ENCODE results near the gene SERPINB6.

SERPINB6 gene

DNA sequence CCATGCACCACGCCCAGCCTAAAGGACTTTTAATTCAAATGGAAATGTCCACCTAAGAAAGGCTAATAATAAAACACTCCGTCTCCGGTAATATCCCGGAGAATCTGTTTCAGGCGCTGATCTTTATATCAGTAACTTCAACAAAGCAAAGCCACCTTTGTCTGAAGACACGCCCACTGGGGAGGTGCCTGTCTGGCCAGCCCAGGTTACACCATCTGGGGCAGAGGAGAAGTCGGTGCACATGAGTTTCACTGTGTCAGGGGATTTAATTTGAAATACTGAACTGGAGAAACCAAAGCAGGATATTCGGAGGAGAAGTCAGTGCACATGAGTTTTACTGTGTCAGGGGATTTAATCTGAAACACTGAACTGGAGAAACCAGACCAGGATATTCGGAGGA lies 9.4 kb downstream of the SERPINB6 start:
- Histone ChIP-seq H3K4me1 (ENCODE audit: control insufficient read depth, low read length) (peaks cover under 1% of the 10 kb centered on the region), H3K27ac (ENCODE audit: low read depth, low read length) (no peak overlapping the region), H4K20me1 (ENCODE audit: control insufficient read depth, insufficient read depth, low read depth, low read length) (no peaks in the 10 kb centered on the region), H3K27me3 (ENCODE audit: control insufficient read depth, low read length) (peaks cover 25% of the 10 kb centered on the region), H3K4me3 (ENCODE audit: low read length) (no peak overlapping the region), H3K4me2 (ENCODE audit: low read length) (no peak overlapping the region), H3K9me2 (replicated peaks; ENCODE audit: control insufficient read depth, low read length) (no peaks in the 10 kb centered on the region), H3K36me3 (ENCODE audit: control insufficient read depth, low read length) (no peaks in the 10 kb centered on the region), H3K9me3 (ENCODE audit: control insufficient read depth, insufficient read depth, low read length) (no peaks in the 10 kb centered on the region), H3F3A (ENCODE audit: control insufficient read depth, insufficient read depth) (no peaks in the 10 kb centered on the region), H3K79me2 (ENCODE audit: control insufficient read depth, low read length) (no peaks in the 10 kb centered on the region)
- TF ChIP-seq EZH2phosphoT487 (IDR thresholded peaks at IDR 0.05; ENCODE audit: borderline replicate concordance, low read length) = no peak

DNA sequence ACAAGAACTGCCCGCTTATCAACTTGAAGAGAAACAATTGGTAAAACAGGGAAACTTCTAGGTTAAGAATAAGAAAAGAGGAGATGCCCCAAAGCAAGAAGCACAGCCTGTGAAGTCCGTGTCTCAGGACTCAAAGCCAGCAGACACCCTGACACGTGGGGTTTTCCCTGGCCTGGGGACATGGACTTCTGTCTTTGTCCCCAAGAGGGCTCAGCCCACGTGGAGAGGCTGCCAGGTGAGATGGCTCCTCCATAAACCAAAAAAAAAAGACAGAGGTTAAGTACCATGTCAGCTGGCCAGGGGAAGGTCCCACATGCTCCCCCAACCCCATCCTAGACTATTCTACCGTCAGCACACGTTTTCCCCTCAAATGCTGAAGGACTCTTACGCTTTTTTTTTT lies 9.9 kb downstream of the SERPINB6 start:
- H3K79me2 ChIP-seq (ENCODE audit: control insufficient read depth, low read length) = no peaks in the 10 kb centered on the region

DNA sequence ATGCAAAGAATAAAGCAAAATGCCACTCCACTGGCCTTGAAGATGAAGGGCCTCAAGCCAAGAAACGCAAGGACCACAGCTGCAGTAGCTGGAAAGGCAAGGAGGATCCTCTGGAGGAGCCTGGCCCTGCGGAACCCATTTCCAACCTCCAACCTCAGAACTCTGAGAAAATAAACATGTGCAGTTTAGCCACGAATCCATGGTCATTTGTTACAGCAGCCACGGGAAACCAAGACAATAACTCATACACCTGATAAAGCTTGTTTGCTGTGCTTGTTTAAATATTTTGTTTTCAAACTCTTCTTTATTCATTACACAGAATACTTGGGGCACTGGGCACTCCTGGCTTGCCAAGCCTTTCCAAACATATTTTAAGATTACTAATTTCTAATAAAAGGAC lies 10.4 kb downstream of the SERPINB6 start:
- H3K4me1 ChIP-seq (ENCODE audit: control insufficient read depth, low read length) = no peaks in the 10 kb centered on the region
- H3K4me3 ChIP-seq (ENCODE audit: low read length) = no peak overlapping the region
- no peaks in the 10 kb centered on the region for H3K79me2 ChIP-seq (ENCODE audit: control insufficient read depth, low read length)
- no peak overlapping the region for H3K27ac ChIP-seq (ENCODE audit: low read depth, low read length)
- peaks cover 19% of the 10 kb centered on the region for H3K27me3 ChIP-seq (ENCODE audit: control insufficient read depth, low read length)
- H3K9me2 ChIP-seq (replicated peaks; ENCODE audit: control insufficient read depth, low read length) = no peaks in the 10 kb centered on the region
- H3K36me3 ChIP-seq (ENCODE audit: control insufficient read depth, low read length) = no peaks in the 10 kb centered on the region
- TF ChIP-seq EZH2phosphoT487 (IDR thresholded peaks at IDR 0.05; ENCODE audit: borderline replicate concordance, low read length) = no peak
- TF ChIP-seq, protein P1, sequence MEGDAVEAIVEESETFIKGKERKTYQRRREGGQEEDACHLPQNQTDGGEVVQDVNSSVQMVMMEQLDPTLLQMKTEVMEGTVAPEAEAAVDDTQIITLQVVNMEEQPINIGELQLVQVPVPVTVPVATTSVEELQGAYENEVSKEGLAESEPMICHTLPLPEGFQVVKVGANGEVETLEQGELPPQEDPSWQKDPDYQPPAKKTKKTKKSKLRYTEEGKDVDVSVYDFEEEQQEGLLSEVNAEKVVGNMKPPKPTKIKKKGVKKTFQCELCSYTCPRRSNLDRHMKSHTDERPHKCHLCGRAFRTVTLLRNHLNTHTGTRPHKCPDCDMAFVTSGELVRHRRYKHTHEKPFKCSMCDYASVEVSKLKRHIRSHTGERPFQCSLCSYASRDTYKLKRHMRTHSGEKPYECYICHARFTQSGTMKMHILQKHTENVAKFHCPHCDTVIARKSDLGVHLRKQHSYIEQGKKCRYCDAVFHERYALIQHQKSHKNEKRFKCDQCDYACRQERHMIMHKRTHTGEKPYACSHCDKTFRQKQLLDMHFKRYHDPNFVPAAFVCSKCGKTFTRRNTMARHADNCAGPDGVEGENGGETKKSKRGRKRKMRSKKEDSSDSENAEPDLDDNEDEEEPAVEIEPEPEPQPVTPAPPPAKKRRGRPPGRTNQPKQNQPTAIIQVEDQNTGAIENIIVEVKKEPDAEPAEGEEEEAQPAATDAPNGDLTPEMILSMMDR (IDR thresholded peaks at IDR 0.05; ENCODE audit: low read depth, low read length, poor library complexity, severe bottlenecking) = no peak
- no peaks in the 10 kb centered on the region for H3K9me3 ChIP-seq (ENCODE audit: control insufficient read depth, insufficient read depth, low read length)
- no peaks in the 10 kb centered on the region for H3F3A ChIP-seq (ENCODE audit: control insufficient read depth, insufficient read depth)
- no peaks in the 10 kb centered on the region for H4K20me1 ChIP-seq (ENCODE audit: control insufficient read depth, insufficient read depth, low read depth, low read length)
- H3K4me2 ChIP-seq (ENCODE audit: low read length) = no peak overlapping the region

More for the DNA sequence above, 9.9 kb downstream of the SERPINB6 start:
- Histone ChIP-seq H3K27me3 (ENCODE audit: control insufficient read depth, low read length) (peaks cover 20% of the 10 kb centered on the region), H3K9me3 (ENCODE audit: control insufficient read depth, insufficient read depth, low read length) (no peaks in the 10 kb centered on the region), H3K27ac (ENCODE audit: low read depth, low read length) (no peak overlapping the region), H3K4me1 (ENCODE audit: control insufficient read depth, low read length) (no peaks in the 10 kb centered on the region), H4K20me1 (ENCODE audit: control insufficient read depth, insufficient read depth, low read depth, low read length) (no peaks in the 10 kb centered on the region), H3K9me2 (replicated peaks; ENCODE audit: control insufficient read depth, low read length) (no peaks in the 10 kb centered on the region), H3K36me3 (ENCODE audit: control insufficient read depth, low read length) (no peaks in the 10 kb centered on the region), H3F3A (ENCODE audit: control insufficient read depth, insufficient read depth) (no peaks in the 10 kb centered on the region), H3K4me2 (ENCODE audit: low read length) (no peak overlapping the region), H3K4me3 (ENCODE audit: low read length) (no peak overlapping the region)
- no peak for TF ChIP-seq EZH2phosphoT487 (IDR thresholded peaks at IDR 0.05; ENCODE audit: borderline replicate concordance, low read length)
- TF ChIP-seq, protein P1 (IDR thresholded peaks at IDR 0.05; ENCODE audit: low read depth, low read length, poor library complexity, severe bottlenecking) = no peak

DNA sequence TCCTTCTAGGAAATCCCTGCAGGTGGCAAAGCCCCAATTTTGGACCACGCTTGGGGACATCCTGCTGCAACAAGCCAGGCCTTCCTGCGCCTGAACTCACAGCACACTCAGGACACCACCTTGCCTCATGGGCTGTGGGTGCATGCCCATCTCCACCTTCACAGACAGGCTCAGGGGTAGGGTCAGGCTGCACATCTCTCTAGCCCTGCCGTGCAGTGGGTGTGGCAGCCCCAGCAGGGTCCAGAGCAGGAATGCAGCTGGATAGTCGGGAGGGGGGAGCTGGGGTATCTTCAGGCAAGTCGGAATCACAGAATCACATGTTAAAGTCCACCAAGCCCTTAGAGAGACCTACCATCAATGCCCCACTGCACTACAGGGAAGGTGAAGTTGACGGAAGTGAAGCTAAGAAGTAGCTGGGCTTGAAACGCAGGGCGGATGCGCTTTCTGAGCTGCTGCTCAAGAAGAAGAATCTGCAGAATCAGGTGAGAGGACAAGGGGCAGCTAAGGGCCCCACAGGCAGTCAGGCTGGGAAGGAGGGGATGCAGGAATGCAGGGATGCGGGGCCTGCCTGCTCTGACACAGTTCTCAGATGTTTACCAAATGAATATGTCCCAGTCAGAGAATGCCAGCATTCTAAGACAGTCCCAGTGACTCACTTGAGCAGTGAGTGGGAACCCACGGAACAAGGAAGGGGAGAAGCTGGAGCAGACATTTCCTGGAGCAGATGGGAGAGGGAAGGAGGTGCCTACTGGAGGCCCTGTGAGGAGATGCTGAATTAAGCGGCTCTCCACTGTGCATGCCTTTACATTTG lies 11.3 kb downstream of the SERPINB6 start:
- no peak overlapping the region for H3K4me2 ChIP-seq (ENCODE audit: low read length)
- TF ChIP-seq, protein P1 (IDR thresholded peaks at IDR 0.05; ENCODE audit: low read depth, low read length, poor library complexity, severe bottlenecking) = no peak
- no peak for TF ChIP-seq EZH2phosphoT487 (IDR thresholded peaks at IDR 0.05; ENCODE audit: borderline replicate concordance, low read length)
- no peaks in the 10 kb centered on the region for H3K9me2 ChIP-seq (replicated peaks; ENCODE audit: control insufficient read depth, low read length)
- H4K20me1 ChIP-seq (ENCODE audit: control insufficient read depth, insufficient read depth, low read depth, low read length) = no peaks in the 10 kb centered on the region
- H3K27ac ChIP-seq (ENCODE audit: low read depth, low read length) = no peak overlapping the region
- H3K4me3 ChIP-seq (ENCODE audit: low read length) = no peak overlapping the region
- H3F3A ChIP-seq (ENCODE audit: control insufficient read depth, insufficient read depth) = no peaks in the 10 kb centered on the region
- no peaks in the 10 kb centered on the region for H3K4me1 ChIP-seq (ENCODE audit: control insufficient read depth, low read length)
- no peaks in the 10 kb centered on the region for H3K36me3 ChIP-seq (ENCODE audit: control insufficient read depth, low read length)
- no peaks in the 10 kb centered on the region for H3K9me3 ChIP-seq (ENCODE audit: control insufficient read depth, insufficient read depth, low read length)
- no peaks in the 10 kb centered on the region for H3K79me2 ChIP-seq (ENCODE audit: control insufficient read depth, low read length)
- peaks cover 15% of the 10 kb centered on the region for H3K27me3 ChIP-seq (ENCODE audit: control insufficient read depth, low read length)
